Peyer's patch (tissue), 4 donors: ENCODE measurements around the gene FMO5. TPM values are rescaled to one million over a fixed set of nuclear protein-coding genes. Genes with fewer than 3 reads are reported as not detected.

Source experiments
- DNase-seq, 3 donors: peaks; one replicate each; pipeline ENCODE4 v3.0.0-alpha.2; 2017 to 2019
- H3K27ac ChIP-seq, 4 donors: fragments of 200-600 bp; sonication (generic); one replicate each; pipeline ENCODE4 v1.5.1; 2016 to 2019
- H3K27me3 ChIP-seq, 2 donors: fragments of 200-600 bp; sonication (generic); one replicate each; pipeline ENCODE4 v1.5.1; 2019
- H3K36me3 ChIP-seq, 3 donors: fragments of 200-600 bp; sonication (generic); one replicate each; pipeline ENCODE4 v1.5.1; 2016 to 2019
- H3K4me1 ChIP-seq, 4 donors: fragments of 200-600 bp; sonication (generic); one replicate each; pipeline ENCODE4 v1.5.1; 2016 to 2019
- H3K4me3 ChIP-seq, 4 donors: fragments of 200-600 bp; sonication (generic); 1 replicate in 3 of 4; 2 replicates in 1 of 4; pipeline ENCODE4 v1.5.1; 2016 to 2019; ENCODE audit warnings: mild to moderate bottlenecking in 1 of 4
- H3K9me3 ChIP-seq, 4 donors: fragments of 200-600 bp; sonication (generic); one replicate each; pipeline ENCODE4 v1.5.1; 2016 to 2019; ENCODE audit warnings: mild to moderate bottlenecking in 1 of 4
- POLR2A ChIP-seq, 2 donors: fragments of 450-650 bp; IDR thresholded peaks; one replicate each; pipeline ENCODE4 v1.5.1; 2017; ENCODE audit warnings: antibody characterized with exemption in 2 of 2, mild to moderate bottlenecking in 2 of 2, moderate library complexity in 2 of 2
- total RNA-seq, 4 donors: library from RNA; depleted of rRNA; stranded (reverse); fragments of >200 nt; gene quantifications; one replicate each; pipeline ENCODE4 v1.1.0, GENCODE V29; 2016
- TF ChIP-seq, protein P1 (sequence below), 6 experiments: fragments of 450-650 bp in 4 of 6; fragments of 200-600 bp in 2 of 6; sonication (generic) in 1 of 6; IDR thresholded peaks; one replicate each; pipeline ENCODE4 v1.5.1; 2017 to 2019; ENCODE audit warnings: antibody characterized with exemption in 6 of 6, mild to moderate bottlenecking in 3 of 6, moderate library complexity in 1 of 6

The FMO5 gene
- total RNA-seq, 4 donors from 2014 or later, result 31.4 to 156 (median 127) TPM

DNA sequence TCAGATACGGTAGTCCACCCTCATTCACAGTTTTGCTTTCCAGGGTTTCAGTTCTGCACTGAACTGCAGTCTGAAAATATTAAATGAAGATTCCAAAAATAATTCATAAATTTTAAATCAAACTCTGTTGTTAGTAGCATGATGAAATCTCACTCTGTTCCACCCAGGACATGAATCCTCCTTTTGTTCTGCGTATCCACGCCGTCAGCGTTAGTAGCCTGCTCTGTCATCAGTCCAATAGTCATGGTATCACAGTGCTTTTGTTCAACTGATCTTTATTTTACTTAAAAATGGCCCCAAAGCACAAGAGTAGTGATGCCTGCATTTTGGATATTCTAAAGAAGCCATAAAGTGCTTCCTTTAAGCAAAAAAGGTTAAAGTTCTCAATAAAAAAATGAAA is 41.2 kb upstream of the FMO5 start:
- Histone ChIP-seq H3K9me3 (no peaks in the 10 kb centered on the region), H3K4me1 (no peaks in the 10 kb centered on the region), H3K4me3 (no peak overlapping the region), H3K27me3 (no peaks in the 10 kb centered on the region), H3K27ac (no peak overlapping the region), H3K36me3 (peaks cover 0 to 75% (median 0%) of the 10 kb centered on the region in 3 donors)
- DNase-seq, result no peak
- no peak for TF ChIP-seq POLR2A (IDR thresholded peaks at IDR 0.05)
- TF ChIP-seq, protein P1, sequence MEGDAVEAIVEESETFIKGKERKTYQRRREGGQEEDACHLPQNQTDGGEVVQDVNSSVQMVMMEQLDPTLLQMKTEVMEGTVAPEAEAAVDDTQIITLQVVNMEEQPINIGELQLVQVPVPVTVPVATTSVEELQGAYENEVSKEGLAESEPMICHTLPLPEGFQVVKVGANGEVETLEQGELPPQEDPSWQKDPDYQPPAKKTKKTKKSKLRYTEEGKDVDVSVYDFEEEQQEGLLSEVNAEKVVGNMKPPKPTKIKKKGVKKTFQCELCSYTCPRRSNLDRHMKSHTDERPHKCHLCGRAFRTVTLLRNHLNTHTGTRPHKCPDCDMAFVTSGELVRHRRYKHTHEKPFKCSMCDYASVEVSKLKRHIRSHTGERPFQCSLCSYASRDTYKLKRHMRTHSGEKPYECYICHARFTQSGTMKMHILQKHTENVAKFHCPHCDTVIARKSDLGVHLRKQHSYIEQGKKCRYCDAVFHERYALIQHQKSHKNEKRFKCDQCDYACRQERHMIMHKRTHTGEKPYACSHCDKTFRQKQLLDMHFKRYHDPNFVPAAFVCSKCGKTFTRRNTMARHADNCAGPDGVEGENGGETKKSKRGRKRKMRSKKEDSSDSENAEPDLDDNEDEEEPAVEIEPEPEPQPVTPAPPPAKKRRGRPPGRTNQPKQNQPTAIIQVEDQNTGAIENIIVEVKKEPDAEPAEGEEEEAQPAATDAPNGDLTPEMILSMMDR (IDR thresholded peaks at IDR 0.05), result no peak

DNA sequence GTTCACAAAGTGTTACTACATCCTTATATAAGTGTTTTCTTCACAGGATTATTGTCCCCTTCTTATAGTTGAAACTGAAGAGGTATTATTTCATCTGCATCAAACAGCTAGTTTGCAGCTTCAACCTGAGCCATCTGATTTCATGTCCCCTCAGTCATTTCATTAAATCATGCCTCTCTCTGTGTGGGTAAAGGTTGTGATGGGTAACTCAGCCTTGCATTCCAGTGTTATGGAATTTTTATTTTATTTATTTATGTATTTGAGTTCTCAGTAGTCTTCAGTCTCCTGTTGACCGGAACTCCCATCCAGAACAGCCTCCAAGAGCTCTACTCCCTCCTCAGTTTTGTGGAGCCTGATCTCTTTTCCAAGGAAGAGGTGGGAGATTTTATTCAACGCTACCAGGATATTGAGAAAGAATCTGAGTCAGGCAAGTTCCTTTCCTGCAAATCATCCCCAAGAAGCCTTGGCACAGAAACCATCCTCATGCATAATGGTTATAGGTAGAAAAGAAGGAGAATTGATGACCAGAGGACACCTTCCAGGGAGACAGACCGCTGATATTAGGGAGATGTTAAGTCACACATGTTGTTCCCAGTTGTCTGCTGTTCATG is 39.1 kb upstream of the FMO5 start:
- H3K4me1 ChIP-seq, result no peaks in the 10 kb centered on the region
- peaks cover 0 to 74% (median 0%) of the 10 kb centered on the region in 3 donors for H3K36me3 ChIP-seq
- no peak overlapping the region for H3K4me3 ChIP-seq
- H3K27me3 ChIP-seq, result no peaks in the 10 kb centered on the region
- H3K27ac ChIP-seq, result no peak overlapping the region
- no peak for DNase-seq
- no peaks in the 10 kb centered on the region for H3K9me3 ChIP-seq
- no peak for TF ChIP-seq POLR2A (IDR thresholded peaks at IDR 0.05)
- TF ChIP-seq, protein P1 (IDR thresholded peaks at IDR 0.05), result no peak

DNA sequence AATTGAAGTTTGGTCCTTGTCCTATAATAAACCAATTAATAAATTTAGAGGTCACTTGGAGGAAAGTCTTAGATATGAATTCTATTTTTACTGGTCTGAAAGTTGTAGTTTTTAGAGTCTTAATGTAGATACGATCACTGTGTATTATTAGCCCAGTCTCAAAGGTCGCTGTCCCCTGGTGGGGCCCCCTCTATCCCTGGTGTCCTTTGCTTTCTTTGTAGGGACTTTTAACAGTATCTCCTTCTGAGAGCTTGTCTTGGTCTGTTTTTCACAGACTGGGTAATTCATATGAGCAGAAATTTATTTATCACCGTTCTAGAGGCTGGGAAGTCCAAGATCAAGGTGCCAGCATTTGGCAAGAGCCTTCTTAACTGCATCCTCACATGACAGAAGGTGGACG is 35.8 kb upstream of the FMO5 start:
- no peak for DNase-seq
- Histone ChIP-seq H3K9me3 (no peaks in the 10 kb centered on the region), H3K27me3 (no peaks in the 10 kb centered on the region), H3K27ac (no peak overlapping the region), H3K4me3 (no peak overlapping the region), H3K4me1 (no peaks in the 10 kb centered on the region), H3K36me3 (peaks cover 0 to 51% (median 0%) of the 10 kb centered on the region in 3 donors)
- TF ChIP-seq, protein P1 (IDR thresholded peaks at IDR 0.05), result no peak
- TF ChIP-seq POLR2A (IDR thresholded peaks at IDR 0.05), result no peak

DNA sequence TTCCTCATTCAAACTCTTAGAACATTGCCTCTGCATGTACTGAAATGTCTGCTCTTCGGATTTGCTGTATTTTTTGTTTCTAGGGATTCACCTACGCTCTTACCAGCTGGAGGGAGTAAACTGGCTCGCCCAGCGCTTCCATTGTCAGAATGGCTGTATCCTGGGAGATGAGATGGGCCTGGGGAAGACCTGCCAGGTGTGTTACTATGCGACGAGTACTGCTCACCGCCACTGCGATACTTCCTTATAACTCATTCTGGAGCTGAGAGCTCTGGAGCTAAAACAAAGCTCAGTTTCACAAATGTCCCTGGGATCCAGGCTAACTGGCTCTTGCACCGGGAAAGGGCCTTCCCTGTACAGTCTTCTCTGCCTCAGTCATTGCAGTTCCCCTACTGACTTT is 27.4 kb upstream of the FMO5 start:
- DNase-seq, result no peak

DNA sequence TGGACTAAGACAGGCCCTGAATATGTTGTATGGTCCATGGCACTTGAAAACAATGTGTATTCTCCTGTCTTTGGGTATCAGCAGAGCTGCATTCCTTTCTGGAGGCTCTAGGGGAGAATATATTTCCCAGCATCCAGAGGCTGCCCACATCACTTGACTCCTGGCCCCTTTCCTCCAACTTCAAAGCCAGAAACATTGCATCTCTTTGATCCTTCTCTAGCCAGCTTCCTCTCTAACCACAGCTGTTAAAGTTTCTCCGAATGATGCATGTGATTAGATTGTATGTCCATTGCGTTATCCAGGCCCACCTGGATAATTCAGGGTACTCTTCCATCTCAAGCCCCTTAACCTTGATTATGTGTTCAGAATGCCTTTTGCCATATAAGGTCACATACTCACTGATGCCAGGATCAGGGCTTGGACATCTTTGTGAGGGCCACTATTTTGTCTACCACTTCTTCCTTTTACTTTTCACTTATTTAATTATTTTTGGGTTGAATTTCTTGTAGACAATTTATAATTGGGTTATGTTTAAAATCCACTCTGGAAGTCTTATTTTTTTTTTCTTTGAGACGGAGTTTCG is 22.6 kb upstream of the FMO5 start:
- Histone ChIP-seq H3K27ac (no peak overlapping the region), H3K4me3 (no peak overlapping the region), H3K36me3 (no peaks in the 10 kb centered on the region), H3K4me1 (peaks cover 0 to 17% (median 0%) of the 10 kb centered on the region in 4 donors), H3K27me3 (no peaks in the 10 kb centered on the region), H3K9me3 (no peaks in the 10 kb centered on the region)
- no peak for DNase-seq
- TF ChIP-seq, protein P1 (IDR thresholded peaks at IDR 0.05), result no peak
- TF ChIP-seq POLR2A (IDR thresholded peaks at IDR 0.05), result no peak

More for the DNA sequence above, 27.4 kb upstream of the FMO5 start:
- H3K9me3 ChIP-seq, result no peaks in the 10 kb centered on the region
- no peak overlapping the region for H3K4me3 ChIP-seq
- no peaks in the 10 kb centered on the region for H3K27me3 ChIP-seq
- H3K27ac ChIP-seq, result no peak overlapping the region
- peaks cover 0 to 21% (median 0%) of the 10 kb centered on the region in 3 donors for H3K36me3 ChIP-seq
- no peaks in the 10 kb centered on the region for H3K4me1 ChIP-seq
- no peak for TF ChIP-seq POLR2A (IDR thresholded peaks at IDR 0.05)

DNA sequence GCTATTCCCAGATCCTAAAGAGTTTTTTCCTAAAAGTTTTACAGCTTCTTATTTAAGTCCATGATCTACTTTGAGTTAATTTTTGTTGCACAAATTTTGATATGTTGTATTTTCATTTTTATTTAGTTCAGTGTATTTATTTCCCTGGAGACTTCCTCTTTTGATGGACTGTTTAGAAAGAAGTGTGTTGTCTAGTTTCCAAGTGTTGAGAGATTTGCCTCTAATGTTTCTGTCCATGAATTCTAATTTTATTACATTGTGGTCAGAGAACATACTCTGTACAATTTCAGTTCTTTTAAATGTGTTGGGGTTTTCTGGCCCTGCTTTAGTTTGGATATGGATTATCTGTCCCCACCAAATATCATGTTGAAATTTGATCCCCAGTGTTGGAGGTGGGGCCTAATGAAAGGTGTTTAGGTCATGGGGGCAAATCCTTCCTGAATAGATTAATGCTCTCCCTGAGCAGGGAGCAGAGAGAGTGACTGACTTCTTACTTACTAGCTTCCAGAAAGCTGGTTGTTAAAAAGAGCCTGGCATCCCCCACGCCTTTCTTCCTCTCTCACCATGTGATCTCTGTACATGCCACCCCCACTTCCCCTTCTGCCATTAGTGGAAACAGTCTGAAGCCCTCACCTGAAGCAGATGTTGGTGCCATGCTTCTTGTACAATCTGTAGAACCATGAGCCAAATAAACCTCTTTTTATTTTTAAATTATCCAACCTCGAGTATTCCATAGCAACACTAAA is 21.9 kb upstream of the FMO5 start:
- Histone ChIP-seq H3K27ac (no peak overlapping the region), H3K27me3 (no peaks in the 10 kb centered on the region), H3K4me1 (peaks cover 0 to 19% (median 0%) of the 10 kb centered on the region in 4 donors), H3K9me3 (no peaks in the 10 kb centered on the region), H3K36me3 (no peaks in the 10 kb centered on the region), H3K4me3 (no peak overlapping the region)
- TF ChIP-seq POLR2A (IDR thresholded peaks at IDR 0.05), result no peak
- TF ChIP-seq, protein P1 (IDR thresholded peaks at IDR 0.05), result no peak
- peak in 1 of 3 donors; percentile 32 for DNase-seq
